HL-60/S4 treated with retinoic acid at 250 ng/mL for 4 days and 3 days (cell line): ENCODE results near the gene RASGEF1B.
"Not testable (repeated sequence)": the region's sequence is repeated elsewhere in the genome, so short reads cannot be mapped to it uniquely, and the experiment has no call there.

Experiments used
- in situ Hi-C: fragments of 300-500 bp; cut with MboI; formaldehyde crosslinking; loops from 2 replicates; pipeline ENCODE4 v1.7.0; 2022; ENCODE audit warnings: low sequenced_read_pairs

Gene RASGEF1B

DNA sequence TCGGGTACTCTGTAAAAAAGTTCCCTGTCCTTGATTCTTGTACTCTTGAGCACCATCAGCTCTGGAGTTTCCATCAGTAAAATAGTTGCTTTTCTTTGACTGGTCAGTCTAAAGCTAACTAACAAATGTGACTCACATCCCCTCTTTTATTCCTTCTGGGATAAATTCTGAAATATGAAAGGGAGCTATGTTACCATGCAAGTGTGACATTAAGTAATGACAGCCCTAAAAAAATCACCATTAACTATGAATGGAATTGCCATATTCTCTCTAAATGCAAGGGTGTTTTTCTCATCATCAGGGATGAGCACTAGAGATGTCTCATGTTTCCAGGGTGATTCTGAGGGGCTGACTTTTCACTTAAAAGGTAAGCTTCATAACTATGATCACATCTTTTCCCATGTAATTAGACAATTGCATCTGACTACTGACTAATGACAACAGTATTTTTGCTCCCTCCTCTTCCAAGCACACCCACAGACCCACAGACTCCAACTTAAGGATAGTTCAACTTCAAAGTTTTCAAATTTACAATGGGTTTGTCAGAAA lies 26.9 kb upstream of the RASGEF1B start:
- in situ Hi-C loops, result no loop called here

DNA sequence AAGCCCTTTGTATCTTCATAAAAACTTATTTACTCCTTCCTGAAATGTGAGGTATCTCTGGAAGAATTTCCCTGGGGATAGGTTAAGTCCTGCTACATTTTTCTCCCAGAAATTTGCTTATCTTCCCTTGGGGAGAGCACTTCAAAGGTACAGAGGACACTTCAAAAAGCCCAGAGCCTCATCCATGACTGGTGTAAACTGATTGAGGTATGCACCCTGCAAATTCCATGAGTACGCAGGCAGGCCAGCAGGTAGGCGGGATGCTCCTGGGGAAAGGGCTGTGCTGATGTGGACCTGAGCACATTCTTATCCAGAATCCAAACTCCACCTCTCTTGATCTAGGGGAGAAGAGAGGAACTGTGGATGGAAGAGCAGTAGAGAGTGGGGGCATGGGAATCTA lies 26.3 kb upstream of the RASGEF1B start:
- in situ Hi-C loops, result no loop called here

DNA sequence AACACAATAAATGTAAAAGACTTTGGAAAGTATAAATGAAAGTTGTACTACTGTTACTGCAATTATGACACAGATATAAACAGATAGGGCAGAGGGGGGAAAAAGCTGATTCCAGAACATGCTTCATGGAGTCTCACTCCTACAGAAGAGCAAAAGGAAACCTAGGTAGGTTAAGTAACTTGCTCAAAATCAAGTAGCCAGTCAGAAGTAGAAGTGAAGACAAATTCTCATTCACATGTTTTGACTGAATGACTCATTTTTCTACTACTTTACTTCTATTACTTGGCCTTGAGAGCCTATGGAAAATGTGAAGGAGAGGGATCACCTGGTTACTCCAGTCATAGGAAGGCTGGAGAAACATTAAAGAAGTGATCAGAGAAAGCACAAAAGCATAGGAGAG lies 23.6 kb upstream of the RASGEF1B start:
- in situ Hi-C loops, result no loop called here

DNA sequence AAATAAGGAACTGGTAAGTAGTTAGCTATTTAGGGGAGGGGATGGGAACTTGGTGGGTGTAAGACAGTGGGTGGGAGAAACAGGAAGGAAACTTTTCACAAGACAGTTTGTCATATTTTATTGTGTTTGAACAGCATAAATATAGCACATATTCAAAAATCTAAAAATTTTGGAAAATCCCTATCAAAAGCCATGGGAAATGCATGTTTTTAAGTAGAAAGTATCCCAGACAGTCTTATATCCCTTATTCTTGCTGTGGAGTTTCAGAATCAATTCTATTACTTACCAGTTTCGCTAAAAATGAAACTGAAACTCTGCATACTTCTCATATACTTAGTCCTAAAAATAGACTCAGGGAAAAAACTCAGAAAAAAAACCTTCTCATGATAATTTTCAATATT lies 22.3 kb upstream of the RASGEF1B start:
- in situ Hi-C loops, result no loop called here

DNA sequence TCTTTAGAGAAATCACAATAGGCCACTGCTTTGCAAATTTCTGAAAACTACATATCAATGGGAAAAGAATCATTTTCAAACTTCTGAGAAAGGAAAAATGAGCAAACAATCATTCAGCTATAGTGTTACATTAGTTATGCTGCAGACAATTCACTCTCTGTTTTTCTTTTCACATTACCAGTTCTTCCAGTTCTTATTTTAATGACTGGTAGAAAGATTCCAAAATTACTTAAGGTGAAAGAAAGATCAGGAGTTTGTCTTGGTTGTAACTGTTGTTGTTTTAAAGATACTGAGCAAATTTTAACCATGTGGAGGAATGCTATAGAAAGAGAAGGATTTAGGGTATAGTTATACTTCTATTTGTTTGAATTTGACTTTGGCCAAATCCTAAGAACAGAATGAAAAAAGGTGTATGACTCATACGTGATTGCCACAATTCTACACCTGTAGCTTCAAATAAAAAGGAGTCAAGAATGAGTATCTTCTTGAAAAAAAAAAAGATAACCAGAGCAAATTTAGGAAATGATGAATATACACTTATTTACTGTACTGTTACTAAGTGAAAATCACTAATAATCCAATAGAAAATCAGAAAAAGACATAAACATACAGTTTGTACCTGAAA lies 21.0 kb upstream of the RASGEF1B start:
- in situ Hi-C loops, result no loop called here

DNA sequence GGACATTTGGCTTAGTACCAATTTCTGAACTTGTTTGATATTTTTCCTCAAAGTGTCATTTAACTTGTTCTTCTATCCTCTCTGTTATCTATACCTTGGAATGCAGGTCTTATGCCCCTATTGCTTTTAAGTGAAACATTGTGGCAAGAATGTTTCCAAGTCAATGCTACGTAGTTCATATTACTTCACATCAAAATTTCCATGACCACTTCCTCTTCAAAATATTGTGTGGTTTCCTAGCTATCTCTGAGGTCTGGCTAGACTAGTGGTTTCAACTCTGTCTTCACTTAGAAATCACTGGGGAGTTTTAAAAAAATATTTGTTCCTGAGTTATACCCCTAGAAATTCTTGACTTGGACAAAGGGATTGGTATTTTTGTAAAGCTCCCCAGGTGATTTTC lies 20.2 kb upstream of the RASGEF1B start:
- in situ Hi-C loops, result no loop called here

DNA sequence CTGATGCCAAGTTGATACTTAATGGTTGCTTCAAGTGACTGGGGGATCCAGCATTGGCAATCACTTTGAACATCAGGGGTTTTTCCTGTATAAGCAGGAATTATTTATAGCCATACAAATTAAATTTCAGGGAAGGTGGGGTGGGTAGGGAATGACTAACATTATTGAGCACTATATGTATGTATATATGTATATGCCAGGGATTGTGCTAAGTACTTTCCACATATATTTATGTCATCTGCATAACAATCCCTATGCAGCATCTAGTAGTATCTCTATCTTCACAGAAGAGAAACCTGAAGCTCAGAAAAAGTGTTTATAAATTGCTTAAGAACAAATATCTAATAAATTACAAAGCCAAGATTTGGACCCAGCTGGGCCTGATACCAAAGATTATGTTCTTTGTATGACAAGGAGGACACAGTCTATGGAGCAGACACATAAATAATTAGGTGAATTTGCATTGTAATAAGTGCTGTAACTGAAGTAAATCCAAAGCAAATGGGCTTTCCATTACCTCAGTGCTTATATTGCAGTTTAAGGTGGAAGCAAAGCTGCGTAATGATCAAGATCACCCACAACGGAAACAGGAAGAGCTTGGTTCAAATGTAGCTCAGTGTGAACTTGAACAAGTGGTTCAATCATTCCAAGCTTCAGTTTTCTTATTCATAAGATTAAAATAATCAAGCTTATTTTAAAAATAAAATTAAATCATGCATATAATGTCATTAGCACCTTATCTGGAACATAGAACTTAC lies 18.9 kb upstream of the RASGEF1B start:
- in situ Hi-C loops, result no loop called here

DNA sequence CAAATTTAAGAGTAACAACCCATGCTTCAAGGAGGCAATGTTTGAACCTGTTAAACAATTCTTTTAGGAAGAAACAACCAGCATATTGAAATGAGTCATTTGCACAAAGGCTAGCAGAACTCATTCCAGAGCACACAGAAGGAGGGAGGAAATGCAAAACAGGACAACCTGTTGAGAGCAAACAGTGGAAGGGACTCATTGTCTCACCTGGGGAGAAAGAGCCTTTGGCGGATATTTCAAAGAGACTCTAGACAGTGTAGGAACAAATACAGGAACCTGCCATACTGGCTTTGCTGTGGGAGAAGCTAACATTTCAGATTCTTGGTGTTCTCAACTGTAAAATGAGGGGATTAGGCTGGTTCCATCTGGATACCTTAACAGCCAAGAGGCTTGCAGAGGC lies 14.8 kb upstream of the RASGEF1B start:
- in situ Hi-C loops, result no loop called here

DNA sequence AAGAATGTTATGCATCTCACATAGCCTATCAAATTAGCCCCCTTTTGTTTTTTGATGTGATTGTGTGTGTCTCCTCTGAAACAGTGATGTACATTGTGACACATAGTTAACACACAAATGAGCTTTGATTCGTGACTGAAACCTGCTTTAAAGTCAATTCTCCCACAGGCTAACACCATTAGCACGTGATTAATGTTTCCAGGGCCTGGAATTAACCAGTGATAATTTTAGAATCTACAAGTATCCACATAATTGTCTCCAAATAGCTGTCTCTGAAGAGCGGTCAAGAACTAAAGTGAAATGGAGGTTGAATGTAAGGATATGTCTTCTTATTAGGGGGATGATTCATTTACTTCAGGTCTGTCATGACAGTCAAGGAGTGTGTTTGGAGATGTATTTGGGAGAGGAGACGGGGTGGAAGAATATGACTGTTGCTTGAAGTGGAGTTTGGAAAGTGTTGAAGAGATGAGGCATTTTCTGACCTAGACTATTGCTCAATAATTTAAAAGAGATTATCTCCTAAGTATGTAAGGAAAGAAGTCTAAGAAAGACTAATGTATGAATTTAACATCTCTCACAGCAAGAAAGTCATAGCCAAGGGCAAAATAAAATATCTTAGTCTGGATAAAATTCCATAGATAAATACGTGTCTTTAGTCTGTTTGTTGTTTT lies 13.7 kb upstream of the RASGEF1B start:
- in situ Hi-C loops, result no loop called here

DNA sequence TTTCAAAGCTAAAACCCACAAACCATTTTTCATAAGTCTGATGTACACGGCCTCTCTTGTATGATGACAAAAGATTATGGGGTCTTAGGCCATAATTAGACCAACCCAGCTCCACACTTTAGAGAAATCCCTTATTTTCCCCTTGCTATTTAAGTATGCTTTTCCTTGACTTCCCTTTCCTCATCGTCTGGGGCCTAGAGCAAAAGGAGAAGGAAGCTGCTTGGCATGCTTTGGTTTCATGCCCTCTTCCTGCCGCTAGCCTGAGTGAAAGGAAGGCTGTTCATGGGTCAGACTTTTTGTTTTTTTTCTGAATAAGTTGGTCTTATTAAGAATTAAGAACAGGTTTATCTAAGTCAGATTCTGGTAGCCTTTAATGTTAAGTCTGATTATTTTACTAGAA lies 10.6 kb upstream of the RASGEF1B start:
- in situ Hi-C loops, result no loop called here

DNA sequence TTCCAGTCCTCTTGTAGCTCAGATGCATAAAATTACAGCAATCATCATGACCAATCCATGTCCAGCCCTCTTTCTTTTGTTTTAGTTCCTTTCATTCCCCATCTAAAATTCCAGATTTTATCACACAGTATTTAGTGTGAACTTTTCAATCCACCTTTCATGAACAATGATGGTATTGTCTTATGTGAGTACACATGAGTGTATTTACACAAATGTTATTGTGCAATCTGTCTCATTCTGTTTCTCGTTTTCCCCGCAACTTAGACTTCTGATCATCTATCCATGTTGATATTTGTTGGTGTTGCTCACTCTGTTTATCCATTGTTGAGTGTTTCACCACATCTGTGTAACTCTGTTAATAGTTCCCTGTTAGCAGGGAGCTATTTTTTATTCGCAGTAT lies 9.4 kb upstream of the RASGEF1B start:
- in situ Hi-C loops, result no loop called here

DNA sequence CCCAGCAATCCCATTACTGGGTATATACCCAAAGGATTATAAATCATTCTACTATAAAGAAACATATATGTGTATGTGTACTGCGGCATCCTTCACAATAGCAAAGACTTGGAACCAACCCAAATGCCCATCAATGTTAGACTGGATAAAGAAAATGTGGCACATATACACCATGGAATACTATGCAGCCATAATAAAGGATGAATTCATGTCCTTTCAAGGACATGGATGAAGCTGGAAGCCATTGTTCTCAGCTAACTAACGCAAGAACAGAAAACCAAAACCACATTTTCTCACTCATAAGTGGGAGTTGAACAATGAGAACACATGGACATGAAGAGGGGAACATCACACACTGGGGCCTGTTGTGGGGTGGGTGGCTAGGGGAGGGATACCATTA lies 7.9 kb upstream of the RASGEF1B start:
- in situ Hi-C loops, result not testable (repeated sequence)

DNA sequence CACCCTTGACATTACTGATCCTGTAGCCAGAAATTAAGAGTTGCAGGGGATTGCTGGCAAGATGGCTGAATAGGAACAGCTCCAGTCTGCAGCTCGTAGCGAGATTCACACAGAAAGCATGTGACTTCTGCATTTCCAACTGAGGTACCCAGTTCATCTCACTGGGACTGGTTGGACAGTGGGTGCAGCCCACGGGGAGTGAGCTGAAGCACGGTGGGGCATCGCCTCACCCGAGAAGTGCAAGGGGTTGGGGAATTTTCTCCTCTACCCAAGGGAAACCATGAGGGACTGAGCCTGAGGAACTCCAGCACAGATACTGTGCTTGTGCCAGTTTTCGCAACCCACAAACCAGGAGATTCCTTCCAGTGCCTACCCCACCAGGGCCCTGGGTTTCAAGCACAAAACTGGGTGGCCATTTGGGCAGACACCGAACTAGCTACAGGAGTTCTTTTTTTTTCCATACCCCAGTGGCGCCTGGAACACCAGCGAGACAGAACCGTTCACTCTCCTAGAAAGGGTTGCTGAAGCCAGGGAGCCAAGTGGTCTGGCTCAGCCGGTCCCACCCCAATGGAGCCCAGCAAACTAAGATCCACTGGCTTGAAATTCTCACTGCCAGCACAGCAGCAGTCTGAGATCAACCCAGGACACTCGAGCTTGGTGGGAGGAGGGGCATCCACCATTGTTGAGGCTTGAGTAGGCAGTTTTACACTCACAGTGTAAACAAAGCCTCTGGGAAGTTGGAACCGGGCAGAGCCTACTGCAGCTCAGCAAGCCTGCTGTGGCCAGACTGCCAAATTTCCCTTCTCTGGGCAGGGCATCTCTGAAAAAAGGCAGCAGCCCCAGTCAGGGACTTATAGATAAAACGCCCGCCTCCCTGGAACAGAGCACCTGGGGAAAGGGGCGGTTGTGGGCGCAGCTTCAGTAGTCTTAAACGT lies 1.9 kb upstream of the RASGEF1B start:
- in situ Hi-C loops, result not testable (repeated sequence)

DNA sequence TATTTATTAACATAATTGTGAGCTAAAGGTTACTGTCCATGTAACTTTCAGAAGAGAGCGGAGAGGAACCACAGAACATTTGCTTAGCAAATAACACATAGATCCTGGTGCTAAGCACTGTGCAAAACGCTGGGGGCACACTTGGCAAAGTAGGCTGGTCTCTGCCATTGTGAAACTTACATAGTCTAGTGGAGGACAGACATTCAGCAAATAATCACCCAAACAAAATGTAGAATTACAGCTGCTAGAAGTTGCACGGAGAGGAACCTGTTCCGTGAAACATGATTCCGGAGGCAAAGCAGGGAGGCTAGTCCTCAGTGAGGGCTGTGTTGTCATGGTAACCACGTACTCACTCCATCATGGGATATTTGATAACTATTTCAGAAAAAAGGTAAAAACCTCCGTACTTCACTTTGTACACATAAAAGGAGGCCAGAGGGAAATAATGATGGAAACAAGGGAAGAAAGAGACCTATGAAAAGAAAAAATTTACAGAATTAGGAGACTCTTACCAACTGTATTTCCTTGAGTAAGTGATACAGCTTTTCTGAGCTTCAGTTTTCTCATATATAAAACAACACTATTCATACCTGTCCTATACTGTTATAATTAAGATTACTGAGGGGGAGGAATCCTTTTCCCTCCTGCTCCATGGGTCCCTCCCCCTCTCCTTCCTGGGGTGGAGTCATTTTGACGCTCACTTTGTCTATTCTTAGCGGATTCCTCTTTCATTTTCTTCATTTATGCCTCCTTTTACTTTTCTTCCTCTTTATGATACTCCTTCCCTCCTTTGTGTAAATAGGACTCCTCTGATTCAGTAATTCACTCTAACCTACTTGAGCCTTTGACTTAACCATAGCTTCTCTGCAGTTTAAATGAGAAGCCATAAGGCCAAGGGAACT lies 825 bp upstream of the RASGEF1B start:
- in situ Hi-C loops, result no loop called here

DNA sequence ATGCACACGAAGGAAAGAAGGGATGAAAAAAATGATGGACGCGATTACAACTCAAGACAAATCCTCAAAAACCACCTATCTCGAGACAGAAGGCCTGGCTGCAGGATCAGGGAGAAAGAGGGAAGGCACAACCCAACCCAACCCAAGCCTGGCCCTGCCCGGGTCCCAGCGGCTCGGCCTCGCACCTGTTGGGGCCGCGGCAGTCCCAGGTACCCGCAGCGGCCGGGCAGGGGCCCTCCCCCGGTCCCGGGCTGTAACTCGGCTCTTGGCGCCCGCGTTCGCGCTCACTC lies 464 bp downstream of the RASGEF1B start:
- in situ Hi-C loops, result no loop called here

DNA sequence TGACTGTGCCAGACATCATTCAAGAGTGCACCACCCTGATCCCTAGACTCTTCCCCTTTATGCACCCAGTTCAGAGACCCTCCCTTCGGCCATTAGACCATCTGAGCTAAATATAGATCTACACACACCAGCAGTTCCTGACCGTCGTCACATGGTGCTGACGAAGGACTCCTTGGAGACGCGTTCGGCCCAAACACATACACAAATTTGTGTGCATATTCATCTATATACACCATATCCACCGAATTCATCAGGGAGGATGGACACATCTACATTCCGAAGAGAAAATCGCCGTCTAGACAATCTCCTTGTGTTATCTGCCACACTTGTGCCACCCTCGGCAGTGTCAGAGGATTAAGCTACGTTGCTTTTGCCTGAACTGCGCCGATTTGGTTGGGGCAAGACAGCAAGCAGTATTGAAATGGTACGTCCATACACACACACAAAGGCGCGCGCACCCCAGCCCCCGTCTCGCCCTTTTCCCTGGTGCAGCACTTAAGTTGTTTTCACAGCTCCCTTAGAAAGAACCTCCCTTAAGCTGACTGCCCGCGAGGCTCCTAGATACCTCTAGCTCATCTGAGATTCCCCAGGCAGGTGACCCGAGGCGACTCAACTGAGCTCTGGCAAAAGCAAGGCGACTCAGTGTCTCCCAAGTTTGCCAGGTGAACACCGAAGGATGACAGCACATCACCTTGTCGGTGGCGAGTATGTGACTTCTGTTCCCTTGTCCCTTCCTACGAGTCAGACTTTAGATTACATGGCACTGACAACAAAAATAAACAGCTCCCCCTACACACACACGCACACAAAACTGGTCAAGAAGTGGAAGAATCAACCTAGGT lies 1.0 kb downstream of the RASGEF1B start:
- in situ Hi-C loops, result no loop called here

DNA sequence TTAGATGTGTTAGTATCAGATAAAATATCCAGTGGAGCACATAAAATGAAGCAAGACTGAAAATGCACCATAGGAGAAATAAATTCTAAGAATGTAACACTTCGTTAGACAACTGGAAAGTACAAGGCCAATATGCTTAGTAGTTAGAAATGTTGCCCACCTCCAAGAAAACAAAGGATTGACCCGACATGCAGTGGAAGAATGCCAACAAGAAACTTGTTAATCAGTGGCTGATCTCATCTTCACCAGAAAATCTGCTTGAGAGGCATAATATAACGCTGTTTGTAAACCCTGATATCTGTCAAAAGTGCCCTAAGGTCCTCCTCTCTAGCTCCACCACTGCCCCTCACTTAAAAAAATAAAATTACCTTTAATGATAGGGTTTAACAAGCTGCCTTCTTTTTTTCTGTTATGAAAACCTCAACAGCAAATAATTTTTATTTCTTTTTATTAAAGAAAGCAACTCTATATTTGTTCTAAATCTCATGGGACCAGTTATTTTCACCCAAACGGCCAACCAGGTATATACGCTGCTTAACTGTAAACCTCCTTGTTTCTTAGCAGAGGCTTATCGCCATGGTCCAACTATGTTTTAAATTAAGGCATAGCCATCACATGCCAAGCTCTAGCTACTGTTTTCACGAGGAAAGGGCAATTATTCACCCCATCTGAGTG lies 1.8 kb downstream of the RASGEF1B start:
- in situ Hi-C loops, result loop anchor here (10.0 kb wide), 1 partner anchor 365 kb away; no protein-coding TSS in a partner anchor

DNA sequence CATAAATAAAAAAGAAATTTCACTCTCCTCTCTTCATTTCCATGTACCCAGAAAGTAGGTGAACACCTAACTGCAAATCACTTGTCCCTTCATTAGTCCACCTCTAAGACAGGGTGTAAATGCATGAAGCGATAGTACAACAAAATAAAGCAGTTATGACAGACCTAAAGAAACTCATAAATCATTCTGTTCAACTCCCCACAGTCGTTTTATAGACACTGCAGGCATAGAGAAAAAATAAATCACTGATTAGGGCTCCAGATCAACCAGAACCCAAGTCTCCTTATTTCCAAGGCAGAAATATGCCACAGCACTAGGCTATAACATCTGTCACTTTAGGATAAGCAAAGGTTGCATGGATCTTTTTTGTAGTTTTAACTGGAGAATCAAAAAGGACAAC lies 3.0 kb downstream of the RASGEF1B start:
- in situ Hi-C loops, result loop anchor here (10.0 kb wide), 1 partner anchor 366 kb away; no protein-coding TSS in a partner anchor

DNA sequence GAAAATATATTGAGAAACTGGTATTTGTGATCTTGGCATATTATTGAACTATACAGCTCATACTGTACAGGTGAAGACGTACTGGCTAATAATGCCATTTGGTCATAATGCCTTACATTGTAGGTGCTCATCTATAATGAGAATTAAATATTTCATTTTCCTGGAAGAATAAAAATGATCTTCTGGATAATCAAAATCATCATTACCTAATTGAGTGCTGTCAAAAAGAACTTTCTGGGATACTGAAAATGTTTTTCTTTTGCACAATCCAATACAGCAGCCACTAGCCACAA lies 4.1 kb downstream of the RASGEF1B start:
- in situ Hi-C loops, result loop anchor here (10.0 kb wide), 1 partner anchor 367 kb away; no protein-coding TSS in a partner anchor
